ENCODE data around the gene UGGT2.

DNA sequence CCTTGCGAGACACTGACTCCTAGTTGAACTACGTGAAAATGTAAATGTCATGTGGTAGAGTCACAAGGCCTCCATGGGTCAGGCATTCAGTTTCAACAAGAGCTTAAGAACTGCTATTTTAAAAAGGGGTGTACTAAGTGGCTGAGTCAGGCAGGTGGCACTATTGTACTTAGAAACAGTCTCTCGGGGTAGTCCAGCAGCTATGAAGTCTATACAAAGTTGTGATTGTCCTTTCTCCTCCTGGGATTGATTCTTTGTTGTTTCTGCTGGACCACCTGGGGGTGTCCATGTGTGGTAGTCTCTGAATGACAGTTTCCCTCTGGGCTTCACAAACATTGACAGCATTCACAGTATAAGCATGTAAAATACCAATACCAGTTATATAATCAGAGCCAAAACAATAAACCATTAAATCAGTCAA, 33.0 kb downstream of the UGGT2 start:
- peak; percentile 56 to 66 (median 63) for TF ChIP-seq CTCF (IDR thresholded peaks at IDR 0.05)
- no peak for TF ChIP-seq POLR2AphosphoS5 (IDR thresholded peaks at IDR 0.05)

Measured in esophagus muscularis mucosa (tissue), 3 donors.